Activated CD4-positive, CD25-positive, alpha-beta regulatory T cell treated with anti-CD3 and anti-CD28 coated beads, Interleukin-2, amount 50 U/mL, for 24 hours (primary cell): ENCODE data around the gene TRPT1.

ENCODE experiments used
- ATAC-seq, 2 donors: fragments of 150-1000 bp; cut with Tn5 transposase; one replicate each; pipeline ENCODE4 v1.10.0; 2021; ENCODE audit warnings: mild to moderate bottlenecking in 1 of 2, moderate library complexity in 1 of 2

The TRPT1 gene

DNA sequence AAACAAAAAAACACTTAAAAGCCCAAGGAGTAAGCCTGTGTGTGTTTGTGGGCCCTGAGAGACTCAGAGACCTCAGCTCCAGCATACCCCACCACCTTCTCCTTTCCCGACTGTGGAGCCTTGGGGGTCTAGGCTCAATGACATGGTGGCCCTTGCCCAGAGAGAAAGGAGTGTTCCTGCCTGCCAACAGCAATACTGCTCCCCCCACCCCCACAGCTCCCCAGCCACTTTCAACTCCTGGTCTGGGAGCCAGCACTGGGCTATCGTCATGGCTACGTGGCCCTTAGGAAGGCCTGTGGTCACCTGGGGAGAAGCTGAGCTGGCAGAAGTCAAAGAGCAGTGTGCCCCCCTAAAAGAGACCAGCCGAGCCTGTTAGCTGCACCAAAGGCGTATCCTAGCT is 18.1 kb upstream of the TRPT1 start:
- no peak for ATAC-seq

DNA sequence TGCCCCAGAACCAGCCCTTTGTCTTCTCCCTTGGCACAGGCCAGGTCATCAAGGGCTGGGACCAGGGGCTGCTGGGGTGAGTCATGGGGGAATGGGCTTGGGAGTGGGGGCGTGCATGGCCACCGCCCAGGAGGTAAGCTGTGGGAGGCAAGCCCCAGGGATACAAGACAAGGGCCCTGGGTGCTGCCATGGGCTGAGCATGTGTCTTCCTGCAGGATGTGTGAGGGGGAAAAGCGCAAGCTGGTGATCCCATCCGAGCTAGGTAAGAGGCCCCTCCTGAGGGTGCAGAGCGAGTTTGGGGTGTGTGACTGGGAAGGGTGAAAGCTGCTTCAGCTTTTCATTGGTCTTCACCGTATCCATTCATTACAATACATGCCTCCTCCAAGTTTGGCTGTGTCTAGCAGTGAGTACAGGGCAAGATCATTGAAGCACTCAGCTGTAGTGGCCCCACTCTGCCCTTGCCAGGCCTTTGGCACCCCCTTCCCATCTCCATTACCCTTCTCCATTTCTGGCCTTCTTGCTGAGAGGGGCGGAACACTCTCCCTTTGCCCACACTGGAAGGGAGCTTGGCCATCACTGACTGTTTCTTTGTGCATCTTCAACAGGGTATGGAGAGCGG is 17.4 kb upstream of the TRPT1 start:
- ATAC-seq = no peak

DNA sequence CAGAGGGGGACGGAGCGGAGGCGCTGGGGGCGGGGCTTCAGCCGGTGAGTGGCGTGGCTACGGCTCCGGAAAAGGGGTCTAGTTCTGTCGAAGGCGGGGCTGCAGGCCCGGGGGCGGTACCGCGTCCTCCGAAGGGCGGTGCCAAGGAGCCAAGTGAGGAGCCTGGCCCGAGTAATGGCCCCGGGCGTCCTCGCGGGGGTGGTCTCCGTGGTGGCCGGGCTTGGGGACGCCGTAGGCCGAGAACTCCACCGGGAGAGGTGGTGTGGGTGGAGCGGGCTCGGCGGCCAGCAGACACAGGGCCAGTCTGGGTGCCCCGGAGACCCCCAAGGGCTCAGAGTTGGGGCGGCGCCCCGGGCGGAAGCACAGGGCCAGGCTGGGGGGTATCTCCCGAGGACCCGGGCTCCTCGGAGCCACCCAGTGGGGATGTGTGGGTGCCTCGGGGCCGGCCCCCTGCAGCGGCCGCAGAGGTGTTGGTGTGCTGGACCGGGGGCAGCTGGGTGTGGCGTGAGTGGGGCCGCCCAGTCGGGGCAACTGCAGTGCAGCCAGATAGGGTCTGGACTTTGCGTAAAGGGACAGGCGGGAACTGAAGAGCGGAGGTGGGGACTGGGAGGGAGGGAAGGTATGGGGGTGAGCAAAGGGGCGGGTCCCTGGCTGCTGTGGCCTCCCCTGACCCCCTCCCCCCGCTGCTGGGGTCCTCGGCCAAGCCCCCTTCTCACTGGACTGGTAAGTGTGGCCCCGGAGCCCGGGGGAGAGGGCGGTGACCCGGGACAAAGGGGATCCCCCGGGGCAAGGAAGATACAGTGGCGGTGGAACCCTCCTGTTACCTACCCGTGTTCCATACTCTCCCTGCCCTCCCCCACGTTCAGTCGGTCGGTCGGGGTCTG is 15.7 kb upstream of the TRPT1 start:
- peak in 1 of 2 donors; percentile 71 for ATAC-seq

DNA sequence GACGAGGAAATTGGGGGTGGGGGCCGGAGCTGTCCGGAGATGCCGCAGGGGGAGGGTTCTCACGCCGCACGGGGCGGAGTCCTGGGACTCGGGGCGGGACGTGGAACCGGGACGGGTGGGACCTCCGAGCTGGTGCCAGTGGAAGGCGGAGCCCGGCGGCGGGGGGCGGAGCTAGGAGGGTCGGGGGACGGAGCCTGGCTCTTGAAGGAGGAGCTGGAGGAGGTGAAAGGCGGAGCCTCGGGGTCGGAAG is 15.2 kb upstream of the TRPT1 start:
- peak; percentile 74 for ATAC-seq

DNA sequence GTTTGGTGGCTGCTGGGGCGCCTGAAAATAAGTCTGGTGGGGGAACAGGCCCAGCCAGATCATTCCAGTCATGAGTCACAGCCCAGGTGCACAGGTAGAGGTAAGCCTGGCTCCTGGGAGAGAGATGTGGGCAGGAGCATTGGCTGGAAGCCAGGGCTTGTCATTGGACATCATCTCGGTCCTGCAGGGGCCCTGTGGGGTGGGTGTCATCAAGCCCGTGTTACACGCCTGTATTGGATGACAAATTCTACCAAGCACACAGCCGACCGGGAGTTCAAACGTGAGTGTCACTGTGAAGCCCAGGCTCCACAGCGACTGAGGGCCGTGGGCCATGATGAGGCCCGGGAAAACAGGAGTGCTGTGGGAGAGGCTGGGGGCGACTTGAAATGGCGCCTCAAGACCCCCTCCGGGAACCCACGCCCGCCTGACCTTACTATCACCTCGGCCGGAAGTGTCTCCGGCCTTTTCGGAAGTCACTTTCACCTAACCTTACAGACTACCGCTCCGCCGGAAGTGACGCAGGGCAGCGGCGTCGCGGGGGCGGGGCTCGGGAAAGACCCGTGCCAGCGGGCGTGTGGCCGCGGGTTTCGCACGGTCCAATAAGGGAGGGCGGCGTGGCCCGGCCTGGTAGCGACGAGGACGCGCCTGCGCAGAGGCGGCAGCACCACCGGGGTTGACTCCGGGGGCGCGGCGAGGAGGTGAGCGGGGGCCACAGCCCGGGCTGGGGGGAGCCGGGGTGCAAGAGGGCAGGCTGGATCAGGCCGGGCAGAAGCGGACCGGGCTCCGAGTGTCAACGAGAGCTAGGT is 14.7 kb upstream of the TRPT1 start, which contains the start of gene FKBP2:
FKBP2 (plus strand) TSS at position 661 of the 806 bp plus-strand sequence. CDS start 1,293 bp downstream, outside the sequence.
- ATAC-seq = peak; percentile 58 to 68

DNA sequence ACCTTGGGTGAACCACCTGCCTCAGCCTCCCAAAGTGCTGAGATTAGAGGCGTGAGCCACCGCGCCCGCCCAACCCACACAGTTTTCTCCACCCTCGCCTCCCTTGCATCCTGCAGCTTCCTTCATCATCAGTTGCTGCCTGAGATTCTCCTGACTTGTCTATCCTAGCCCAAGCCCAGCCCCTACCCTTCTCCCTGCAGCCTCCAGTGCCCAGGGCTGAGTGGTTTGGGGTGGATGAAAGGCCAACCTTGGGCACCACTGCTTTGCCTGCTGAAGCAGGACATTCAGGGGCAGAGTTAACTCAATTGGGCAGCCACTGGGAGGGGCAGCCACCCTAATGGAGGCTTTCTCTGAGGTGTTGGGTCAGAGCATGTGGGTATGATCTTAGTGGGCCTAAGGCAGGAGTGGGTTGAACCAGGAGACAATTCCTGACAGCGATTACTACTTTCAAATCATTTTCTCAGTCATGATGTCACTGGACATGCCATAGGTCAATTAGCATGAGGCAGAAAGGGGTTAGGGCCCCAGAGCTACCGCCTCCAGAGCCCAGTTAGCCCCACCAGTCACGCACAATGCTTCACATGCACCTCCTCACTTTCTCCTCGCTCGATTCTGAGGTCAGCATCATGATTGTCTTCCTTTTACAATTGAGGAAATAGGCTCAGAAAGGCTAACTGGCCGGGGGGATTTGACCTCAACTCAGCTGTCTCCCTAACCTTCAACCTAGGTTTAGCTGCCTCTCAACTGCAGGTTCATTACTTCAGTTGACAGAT is 13.9 kb upstream of the TRPT1 start:
- ATAC-seq = no peak

DNA sequence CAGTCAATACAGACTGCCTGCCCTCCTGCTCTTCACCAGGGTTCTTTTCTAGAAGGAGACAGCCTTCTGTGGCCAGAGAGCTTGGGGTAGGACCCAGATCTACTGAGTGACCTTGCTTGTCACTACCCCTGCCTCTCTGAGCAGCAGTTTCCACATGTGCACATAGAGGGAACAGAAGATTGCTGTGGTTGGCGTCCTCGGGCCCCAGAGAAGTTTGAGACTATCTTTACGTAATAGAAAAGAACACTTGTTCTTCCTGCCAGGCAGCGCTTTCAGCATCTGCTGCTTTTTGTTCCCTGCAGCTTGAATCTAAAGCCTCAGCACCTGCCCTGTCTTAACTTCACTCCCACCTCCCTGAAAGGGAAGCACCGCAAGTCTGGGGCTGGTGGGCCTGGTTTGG is 13.0 kb upstream of the TRPT1 start:
- no peak for ATAC-seq

DNA sequence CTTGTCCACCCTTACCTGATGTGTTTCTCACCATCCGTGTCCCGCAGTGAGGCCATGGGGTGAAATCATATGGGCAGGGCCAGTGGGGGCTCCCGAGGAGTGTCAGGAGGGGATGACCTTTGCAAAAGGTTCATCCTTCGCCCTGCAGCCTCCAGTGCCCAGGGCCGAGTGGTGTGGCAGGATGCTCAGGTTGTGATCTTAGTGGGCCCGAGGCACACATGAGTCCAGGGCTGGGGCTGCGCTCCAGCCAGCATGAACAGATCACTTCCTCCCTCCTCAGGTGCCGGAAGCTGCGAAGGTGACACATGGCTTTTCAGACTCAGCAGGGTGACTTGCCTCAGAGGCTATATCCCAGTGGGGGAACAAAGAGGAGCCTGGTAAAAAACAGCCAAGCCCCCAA is 12.1 kb upstream of the TRPT1 start:
- no peak for ATAC-seq

DNA sequence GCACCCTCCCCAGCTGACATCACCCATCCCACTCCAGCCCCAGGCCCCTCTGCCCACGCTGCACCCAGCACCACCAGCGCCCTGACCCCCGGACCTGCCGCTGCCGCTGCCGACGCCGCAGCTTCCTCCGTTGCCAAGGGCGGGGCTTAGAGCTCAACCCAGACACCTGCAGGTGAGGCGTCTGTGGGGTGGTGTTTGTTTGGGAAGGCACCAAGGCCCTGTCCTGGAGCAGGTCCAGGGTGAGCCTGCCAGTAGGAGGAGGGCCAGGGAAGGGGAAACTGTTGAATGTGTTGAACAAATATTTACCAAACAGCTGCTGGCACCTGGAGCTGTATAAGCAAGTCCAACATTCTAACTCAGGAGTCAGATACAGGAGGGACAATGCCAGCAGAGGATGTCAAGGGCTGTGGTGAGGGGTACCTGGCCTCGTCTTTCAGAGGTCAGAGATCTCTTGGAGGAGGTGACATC is 11.5 kb upstream of the TRPT1 start:
- ATAC-seq = no peak

DNA sequence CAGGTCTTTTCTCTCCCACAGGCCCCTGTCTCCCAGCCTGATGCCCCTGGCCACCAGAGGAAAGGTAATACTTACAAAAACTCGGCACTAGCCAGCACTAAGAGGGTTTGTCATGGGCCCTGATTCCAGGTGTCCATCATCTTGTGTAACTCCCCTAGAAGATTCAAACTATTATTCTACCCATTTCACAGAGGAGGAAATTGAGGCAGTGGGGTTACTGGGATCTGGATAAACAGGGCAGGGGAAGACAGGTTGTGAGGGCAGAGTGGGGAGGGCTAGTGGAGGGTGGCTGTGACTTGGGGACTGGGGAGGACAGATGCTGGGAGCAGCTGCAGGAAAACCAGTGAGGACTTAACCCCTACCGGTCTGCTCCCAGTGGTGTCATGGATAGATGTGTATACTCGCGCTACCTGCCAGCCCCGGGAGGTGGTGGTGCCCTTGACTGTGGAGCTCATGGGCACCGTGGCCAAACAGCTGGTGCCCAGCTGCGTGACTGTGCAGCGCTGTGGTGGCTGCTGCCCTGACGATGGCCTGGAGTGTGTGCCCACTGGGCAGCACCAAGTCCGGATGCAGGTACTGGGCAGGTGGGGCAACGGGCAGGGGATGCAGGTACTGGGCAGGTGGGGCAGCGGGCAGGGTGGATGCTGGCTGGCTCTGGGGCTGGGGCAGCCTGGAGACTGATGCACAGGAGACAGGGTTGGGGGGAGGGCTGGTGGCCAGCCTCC is 9.6 kb upstream of the TRPT1 start:
- no peak for ATAC-seq

DNA sequence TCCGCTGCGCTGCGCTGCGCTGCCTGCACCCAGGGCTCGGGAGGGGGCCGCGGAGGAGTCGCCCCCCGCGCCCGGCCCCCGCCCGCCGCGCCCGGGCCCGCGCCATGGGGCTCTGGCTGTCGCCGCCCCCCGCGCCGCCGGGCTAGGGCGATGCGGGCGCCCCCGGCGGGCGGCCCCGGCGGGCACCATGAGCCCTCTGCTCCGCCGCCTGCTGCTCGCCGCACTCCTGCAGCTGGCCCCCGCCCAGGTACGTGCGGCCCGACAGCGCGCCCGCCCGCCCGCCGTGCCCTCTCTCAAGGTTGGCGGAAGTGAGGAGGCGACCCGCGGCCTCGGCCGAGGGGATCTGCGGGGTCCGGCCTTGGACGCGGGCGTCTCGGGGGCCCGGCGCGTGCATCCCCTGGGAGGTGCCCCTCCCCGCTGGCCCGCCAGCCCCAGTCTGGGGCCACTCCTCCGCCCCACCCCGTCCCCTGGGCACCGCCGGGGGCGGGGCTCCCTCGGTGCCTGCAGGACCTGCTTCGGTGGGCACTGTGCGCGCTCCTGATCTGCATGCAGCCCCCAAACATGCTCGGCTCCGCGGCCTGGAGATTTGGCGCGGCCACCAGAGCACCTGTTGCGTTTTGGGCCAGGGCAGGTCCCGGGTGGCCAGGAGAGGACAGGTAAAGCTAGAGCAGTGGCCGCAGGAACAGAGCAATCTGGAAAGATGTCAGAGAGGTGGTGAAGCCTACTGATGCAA is 8.8 kb upstream of the TRPT1 start:
- peak; percentile 57 to 61 for ATAC-seq

DNA sequence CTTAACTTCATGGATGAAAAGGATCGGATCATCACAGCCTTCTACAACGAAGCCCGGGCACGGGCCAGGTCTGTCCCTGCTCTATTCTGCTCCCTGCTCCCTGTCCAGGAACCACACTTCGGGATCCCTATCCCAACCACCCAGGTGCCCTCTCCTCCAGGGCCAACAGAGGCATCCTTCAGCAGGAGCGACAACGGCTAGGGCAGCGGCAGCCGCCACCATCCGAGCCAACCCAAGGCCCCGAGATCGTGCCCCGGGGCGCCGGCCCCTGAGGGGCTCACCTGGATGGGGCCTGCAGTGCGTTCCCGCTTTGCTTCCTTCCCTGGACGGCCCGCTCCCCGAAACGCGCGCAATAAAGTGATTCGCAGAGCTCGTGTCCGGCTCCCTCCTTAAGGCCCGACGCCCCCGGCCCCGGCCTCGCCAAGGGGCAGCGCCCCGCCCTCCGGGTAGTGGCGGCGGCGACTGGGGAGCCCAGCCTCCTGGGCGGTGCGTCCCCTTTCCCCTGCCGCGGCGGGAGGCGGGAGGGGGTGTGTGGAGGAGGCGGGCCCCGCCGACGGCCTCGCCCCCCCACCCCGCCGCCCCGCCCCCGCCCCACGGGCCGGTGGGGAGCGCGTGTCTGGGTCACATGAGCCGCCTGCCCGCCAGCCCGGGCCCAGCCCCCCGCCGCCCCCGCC is 8.1 kb upstream of the TRPT1 start, which contains the start of gene VEGFB:
VEGFB (plus strand) TSS at position 672 of the 674 bp plus-strand sequence. CDS start 250 bp downstream, outside the sequence.
- ATAC-seq = peak; percentile 49 to 59

DNA sequence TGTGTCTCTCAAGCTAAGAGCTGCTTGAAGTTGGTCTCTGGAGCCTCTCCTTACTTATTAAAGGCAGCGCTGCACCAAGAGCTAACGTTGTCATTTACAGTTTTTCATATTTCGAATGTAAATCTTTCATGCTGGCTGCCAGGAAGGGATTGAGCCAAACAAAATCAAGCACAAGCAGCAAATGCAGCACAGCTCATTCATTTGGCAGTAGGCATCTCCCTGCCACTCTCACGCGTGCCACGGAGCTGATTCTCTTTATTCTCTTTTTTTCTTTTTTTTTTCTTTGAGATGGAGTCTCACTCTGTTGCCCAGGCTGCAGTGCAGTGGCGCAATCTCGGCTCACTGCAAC is 7.0 kb upstream of the TRPT1 start:
- ATAC-seq = no peak

DNA sequence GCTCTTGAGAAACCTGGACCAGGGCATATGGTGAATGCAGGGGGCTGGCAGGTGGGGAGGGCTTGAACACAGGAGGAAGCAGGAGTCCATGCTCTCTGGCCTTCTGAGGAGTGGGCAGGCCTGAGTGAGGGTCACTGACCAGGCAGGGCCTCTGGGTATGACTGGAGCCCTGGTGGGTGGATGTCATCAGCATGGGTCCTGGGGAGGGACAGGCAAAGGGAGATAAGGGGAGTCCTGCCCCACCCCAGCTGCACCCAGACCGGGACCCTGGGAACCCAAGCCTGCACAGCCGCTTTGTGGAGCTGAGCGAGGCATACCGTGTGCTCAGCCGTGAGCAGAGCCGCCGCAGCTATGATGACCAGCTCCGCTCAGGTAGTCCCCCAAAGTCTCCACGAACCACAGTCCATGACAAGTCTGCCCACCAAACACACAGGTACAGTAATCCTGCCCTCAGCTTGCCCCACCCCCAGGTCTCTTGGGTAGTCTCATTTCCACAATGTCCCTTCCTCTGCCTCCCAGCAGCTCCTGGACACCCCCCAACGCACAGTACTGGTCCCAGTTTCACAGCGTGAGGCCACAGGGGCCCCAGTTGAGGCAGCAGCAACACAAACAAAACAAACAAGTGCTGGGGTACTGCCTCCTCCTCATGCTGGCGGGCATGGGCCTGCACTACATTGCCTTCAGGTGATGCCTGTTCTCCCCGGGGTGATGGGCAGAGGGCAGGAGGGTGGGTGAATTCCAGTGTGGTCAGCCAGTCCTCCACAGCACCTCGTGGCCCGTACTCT is 6.4 kb upstream of the TRPT1 start:
- no peak for ATAC-seq

DNA sequence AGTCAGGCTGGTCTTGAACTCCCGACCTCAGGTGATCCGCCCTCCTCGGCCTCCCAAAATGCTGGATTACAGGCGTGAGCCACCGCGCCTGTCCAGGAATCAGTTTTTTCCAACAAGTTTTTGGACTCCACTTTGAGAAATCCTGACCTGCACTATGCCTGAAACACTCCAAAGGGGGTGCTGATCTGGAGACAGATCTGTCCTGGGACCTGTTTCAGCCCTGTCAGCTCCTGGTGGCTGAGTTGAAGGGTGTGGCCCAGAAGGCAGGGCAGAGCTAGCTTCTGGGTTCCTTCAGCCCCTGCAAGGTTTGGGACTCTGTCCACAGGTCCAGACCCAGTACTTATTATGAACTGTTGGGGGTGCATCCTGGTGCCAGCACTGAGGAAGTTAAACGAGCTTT is 5.6 kb upstream of the TRPT1 start:
- no peak for ATAC-seq

DNA sequence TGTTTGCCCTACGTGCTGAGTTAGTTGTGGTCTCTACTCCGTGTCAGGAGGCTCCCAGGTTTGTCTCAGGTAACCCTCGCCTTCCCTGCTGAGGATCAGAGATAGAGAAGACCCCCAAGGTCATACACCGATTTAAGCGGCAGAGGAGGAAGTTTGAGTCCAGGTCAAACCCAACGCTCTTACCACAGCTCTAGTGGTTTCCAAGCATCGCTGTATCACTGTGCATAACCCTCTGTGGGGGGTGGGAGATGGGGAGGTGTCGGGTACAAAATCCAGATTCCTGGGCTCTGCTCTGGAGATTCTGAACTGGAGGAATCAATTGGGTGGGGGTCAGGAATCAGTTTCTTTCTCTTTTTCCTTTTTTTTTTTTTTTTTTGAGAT is 5.0 kb upstream of the TRPT1 start:
- ATAC-seq = no peak

DNA sequence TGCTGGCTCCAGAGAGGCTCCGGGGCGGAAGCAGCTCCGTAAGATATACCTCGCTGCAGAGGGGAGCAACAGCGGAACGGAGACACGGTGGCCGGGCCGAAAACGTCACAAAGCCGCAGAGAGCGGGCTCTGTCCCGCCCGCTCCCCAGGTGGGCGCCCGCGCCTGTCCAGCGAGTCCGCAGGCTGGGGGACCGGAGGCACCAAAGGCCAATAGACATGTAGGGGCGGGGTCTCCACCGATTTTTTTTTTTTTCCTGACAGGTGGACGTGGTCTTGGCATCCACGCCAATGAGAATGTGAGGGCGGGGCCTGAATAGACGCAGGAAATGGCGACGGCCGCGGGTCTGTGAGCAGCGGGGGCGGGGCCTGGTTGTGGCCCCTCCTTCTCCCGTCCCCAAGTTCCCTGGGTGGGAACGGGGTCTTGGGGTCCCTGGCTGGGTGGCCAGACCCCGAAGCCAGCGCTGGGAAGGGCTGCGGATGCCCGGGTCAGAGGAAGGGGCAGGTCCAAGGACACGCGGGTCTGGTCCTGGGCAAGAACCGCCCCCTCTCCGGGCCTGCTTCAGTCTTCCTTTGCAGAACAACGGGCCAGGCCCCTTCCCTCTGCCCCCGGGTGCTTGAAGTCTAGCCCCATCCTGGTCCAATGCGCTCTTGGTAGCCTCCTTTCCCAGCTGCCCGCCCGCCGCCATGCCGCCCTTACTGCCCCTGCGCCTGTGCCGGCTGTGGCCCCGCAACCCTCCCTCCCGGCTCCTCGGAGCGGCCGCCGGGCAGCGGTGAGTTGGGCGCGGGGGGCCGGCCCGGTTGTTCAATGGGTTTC is 4.4 kb upstream of the TRPT1 start, which contains the start of gene DNAJC4:
DNAJC4 (plus strand) TSS at position 378 of the 814 bp plus-strand sequence; CDS start at position 685, 307 bp downstream.
- peak; percentile 48 to 52 for ATAC-seq

DNA sequence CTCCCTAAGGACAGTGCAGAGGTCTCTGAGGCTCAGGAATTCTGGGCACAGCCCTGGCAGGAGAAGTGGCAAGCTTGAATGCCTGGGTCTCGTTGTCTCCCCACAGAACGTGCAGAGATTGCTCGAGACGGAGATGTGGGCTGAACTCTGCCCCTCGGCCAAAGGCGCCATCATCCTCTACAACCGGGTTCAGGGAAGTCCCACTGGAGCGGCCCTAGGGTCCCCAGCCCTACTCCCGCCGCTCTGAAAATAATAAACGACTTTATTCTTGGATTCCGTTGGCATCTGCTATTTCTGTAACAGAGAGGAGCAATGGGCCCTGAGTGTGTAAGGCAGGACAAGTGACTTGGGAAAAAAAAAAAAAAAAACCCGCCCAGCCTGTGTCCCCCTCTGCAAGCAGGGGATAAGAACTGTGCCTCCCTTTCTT is 3.8 kb upstream of the TRPT1 start:
- no peak for ATAC-seq
